Thoracic aorta (tissue), 2 donors: ENCODE results near the gene DPPA2. TPM values are rescaled to one million over a fixed set of nuclear protein-coding genes. Genes with fewer than 3 reads are reported as not detected.

ENCODE experiments used
- ATAC-seq: fragments of 150-250 bp; one replicate; pipeline ENCODE4 v1.8.0; 2017; ENCODE audit warnings: low read depth; ENCODE audit not compliant: insufficient number of reproducible peaks, low FRiP score
- DNase-seq: peaks from one replicate; pipeline ENCODE4 v3.0.0-alpha.2; 2020; ENCODE audit warnings: low spot score
- H3K27ac ChIP-seq, 2 donors: fragments of 200-600 bp; sonication (generic); 1 replicate in 1 of 2; 2 replicates in 1 of 2; pipeline ENCODE4 v1.5.1; 2016; ENCODE audit warnings: mild to moderate bottlenecking in 2 of 2, moderate library complexity in 2 of 2
- H3K27me3 ChIP-seq: fragments of 200-600 bp; sonication (generic); replicated peaks from 2 replicates; pipeline ENCODE4 v1.6.0; 2016; ENCODE audit warnings: mild to moderate bottlenecking; ENCODE audit not compliant: insufficient read depth
- H3K36me3 ChIP-seq: fragments of 200-600 bp; sonication (generic); one replicate; pipeline ENCODE4 v1.5.1; 2016
- H3K4me1 ChIP-seq, 2 donors: fragments of 200-600 bp; sonication (generic); 1 replicate in 1 of 2; 2 replicates in 1 of 2; pipeline versions ENCODE4 v1.5.1 to v1.6.0; 2016; ENCODE audit warnings: low read depth in 2 of 2, mild to moderate bottlenecking in 1 of 2; ENCODE audit not compliant: control insufficient read depth in 1 of 2
- H3K4me3 ChIP-seq: fragments of 200-600 bp; sonication (generic); 2 replicates; pipeline ENCODE4 v1.5.1; 2016; ENCODE audit warnings: mild to moderate bottlenecking
- H3K9me3 ChIP-seq: fragments of 200-600 bp; sonication (generic); 2 replicates; pipeline ENCODE4 v1.5.1; 2016
- total RNA-seq, 2 donors: library from RNA; depleted of rRNA; stranded (reverse); fragments of >200 nt; gene quantifications; one replicate each; pipeline versions ENCODE4 v1.1.0 to v1.2.3, GENCODE V29; 2016
- TF ChIP-seq, protein P1 (sequence below): fragments of 200-600 bp; sonication (generic); IDR thresholded peaks from one replicate; pipeline ENCODE4 v1.5.1; 2019; ENCODE audit warnings: antibody characterized with exemption

The DPPA2 gene
- total RNA-seq, 2 donors from 2014 or later, result not detected

DNA sequence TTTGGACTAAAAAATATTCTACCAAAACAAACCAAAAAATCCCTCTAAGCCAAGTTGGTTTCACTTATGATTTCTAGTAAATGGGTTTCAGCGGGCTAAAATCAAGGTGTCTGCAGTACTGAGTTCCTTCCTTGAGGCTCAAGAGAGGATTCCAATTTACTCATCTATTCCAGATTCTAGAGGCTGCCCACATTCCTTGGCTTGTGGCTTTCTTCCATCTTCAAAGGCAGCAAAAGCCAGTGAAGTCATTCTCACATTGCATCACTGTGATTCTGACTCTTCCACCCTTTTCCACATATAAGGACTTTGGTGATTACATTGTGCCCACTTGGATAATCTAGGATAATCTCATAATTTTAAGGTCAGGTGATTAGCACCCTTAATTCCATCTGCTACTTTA, 48.1 kb downstream of the DPPA2 start:
- Histone ChIP-seq H3K4me3 (no peak overlapping the region), H3K36me3 (no peaks in the 10 kb centered on the region), H3K9me3 (no peaks in the 10 kb centered on the region), H3K4me1 (no peaks in the 10 kb centered on the region), H3K27ac (no peak overlapping the region), H3K27me3 (no peaks in the 10 kb centered on the region)
- DNase-seq (no peak), ATAC-seq (no peak)
- TF ChIP-seq, protein P1, sequence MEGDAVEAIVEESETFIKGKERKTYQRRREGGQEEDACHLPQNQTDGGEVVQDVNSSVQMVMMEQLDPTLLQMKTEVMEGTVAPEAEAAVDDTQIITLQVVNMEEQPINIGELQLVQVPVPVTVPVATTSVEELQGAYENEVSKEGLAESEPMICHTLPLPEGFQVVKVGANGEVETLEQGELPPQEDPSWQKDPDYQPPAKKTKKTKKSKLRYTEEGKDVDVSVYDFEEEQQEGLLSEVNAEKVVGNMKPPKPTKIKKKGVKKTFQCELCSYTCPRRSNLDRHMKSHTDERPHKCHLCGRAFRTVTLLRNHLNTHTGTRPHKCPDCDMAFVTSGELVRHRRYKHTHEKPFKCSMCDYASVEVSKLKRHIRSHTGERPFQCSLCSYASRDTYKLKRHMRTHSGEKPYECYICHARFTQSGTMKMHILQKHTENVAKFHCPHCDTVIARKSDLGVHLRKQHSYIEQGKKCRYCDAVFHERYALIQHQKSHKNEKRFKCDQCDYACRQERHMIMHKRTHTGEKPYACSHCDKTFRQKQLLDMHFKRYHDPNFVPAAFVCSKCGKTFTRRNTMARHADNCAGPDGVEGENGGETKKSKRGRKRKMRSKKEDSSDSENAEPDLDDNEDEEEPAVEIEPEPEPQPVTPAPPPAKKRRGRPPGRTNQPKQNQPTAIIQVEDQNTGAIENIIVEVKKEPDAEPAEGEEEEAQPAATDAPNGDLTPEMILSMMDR, result no peak

DNA sequence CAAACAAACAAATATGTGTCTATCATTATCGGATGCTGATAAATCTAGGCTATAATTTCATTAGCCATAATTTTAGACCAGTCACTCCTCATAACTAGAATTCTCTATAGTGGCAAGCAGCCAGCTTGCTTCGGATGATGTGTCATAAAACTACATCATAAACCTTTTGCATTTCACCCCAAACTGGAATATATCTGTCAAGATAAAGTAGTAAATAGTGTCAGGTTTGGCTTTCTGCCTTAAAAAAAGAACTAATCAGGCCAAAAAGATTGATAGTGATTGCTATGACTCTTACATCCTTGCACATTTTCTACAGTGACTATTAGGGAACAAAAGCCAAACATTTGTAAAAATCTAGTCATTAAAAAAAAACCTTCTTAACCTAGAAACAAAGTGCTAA, 51.0 kb downstream of the DPPA2 start:
- Histone ChIP-seq H3K36me3 (no peaks in the 10 kb centered on the region), H3K27ac (no peak overlapping the region), H3K27me3 (no peaks in the 10 kb centered on the region), H3K4me3 (no peak overlapping the region), H3K9me3 (no peaks in the 10 kb centered on the region), H3K4me1 (no peaks in the 10 kb centered on the region)
- no peak for DNase-seq
- TF ChIP-seq, protein P1, result no peak
- no peak for ATAC-seq

DNA sequence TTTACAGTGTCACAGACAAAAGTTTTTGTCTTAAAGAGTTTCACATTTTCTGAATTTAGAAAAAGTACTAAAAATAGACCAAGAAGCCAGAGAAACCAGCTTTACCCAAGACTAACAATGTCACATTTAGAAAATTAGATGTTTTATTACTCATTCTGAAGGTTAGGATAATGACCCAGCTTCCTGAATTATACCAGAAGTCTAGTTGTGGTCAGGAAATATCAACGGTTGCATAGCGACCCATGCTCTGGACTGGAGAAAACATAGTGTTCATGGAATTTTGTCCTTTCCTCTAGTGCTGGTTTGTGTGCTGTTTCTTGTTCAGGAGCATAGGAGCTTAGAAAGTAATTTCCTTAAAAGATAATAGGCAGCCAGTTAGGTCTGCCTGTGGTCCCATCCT, 59.0 kb downstream of the DPPA2 start:
- peak overlapping the region in 1 of 2 donors; percentile 47 for H3K27ac ChIP-seq
- peaks cover 6 to 11% of the 10 kb centered on the region in 2 donors for H3K4me1 ChIP-seq
- H3K36me3 ChIP-seq, result no peaks in the 10 kb centered on the region
- DNase-seq (no peak), ATAC-seq (peak; percentile 57)
- H3K9me3 ChIP-seq, result no peaks in the 10 kb centered on the region
- H3K4me3 ChIP-seq, result no peak overlapping the region
- TF ChIP-seq, protein P1, result no peak
- no peaks in the 10 kb centered on the region for H3K27me3 ChIP-seq

DNA sequence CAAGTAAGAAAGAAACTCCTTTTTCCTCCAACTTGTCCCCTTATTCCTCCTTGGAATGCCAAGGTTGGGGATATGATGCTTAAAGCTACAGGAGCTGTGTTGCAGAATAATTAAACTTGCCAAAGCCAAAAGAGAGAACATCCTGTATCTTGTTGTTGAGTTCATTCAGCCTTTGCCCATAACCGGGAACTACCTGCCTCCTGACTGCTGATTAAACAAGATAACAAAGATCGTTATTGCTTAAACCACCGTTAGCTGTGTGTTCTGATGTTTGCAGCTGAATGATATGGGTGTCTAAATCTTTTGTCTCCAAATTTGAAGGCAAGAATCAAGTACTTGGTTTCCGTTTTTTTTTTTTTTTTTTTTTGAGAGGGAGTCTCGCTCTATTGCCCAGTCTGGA, 61.5 kb downstream of the DPPA2 start:
- Histone ChIP-seq H3K36me3 (no peaks in the 10 kb centered on the region), H3K4me3 (no peak overlapping the region), H3K27ac (no peak overlapping the region), H3K4me1 (peaks cover 6 to 11% of the 10 kb centered on the region in 2 donors), H3K9me3 (no peaks in the 10 kb centered on the region), H3K27me3 (no peaks in the 10 kb centered on the region)
- TF ChIP-seq, protein P1, result no peak
- no peak for DNase-seq
- ATAC-seq, result no peak

DNA sequence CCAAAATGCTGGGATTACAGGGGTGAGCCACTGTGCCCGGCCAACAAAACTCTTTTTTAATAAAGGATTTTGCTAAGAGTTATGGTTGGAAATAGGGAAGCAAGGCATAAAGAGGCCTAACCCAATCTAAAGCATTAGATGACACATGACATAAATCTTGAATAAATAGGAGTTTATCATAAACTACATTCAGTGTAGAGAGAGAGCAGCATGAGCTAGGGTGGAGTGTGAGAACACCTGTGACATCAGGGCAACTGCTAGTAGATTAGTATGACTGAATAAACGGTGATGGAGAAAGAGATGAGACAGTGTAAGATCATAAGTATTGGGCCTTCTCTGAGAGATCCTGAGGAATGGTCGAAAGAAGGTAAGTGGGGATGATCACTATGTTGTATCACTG, 63.7 kb downstream of the DPPA2 start:
- no peaks in the 10 kb centered on the region for H3K36me3 ChIP-seq
- TF ChIP-seq, protein P1, result no peak
- DNase-seq, result no peak

More for the DNA sequence above, 63.7 kb downstream of the DPPA2 start:
- Histone ChIP-seq H3K27ac (no peak overlapping the region), H3K27me3 (no peaks in the 10 kb centered on the region), H3K9me3 (no peaks in the 10 kb centered on the region), H3K4me1 (peaks cover 3 to 10% of the 10 kb centered on the region in 2 donors), H3K4me3 (no peak overlapping the region)
- ATAC-seq, result no peak

Other genes starting within 250 kb of the DPPA2 start
- gene MORC1, start 198.4 kb downstream of the DPPA2 start, total RNA-seq, result not detected
- gene C3orf85, start 179.8 kb downstream of the DPPA2 start, total RNA-seq, result not detected
- gene DPPA4, start 21.0 kb upstream of the DPPA2 start, total RNA-seq, result not detected